ENCODE measurements around the gene UBE3B. TPM values are rescaled to one million over a fixed set of nuclear protein-coding genes. Genes with fewer than 3 reads are reported as not detected.
A peak's percentile ranks its signal among the peaks of the same experiment; 100 is the strongest.

UBE3B gene
- polyA plus RNA-seq, 1 donor (not counting 4 experiments of a cell fraction or from before 2014, with no cell fraction given) = 27.1 TPM

DNA sequence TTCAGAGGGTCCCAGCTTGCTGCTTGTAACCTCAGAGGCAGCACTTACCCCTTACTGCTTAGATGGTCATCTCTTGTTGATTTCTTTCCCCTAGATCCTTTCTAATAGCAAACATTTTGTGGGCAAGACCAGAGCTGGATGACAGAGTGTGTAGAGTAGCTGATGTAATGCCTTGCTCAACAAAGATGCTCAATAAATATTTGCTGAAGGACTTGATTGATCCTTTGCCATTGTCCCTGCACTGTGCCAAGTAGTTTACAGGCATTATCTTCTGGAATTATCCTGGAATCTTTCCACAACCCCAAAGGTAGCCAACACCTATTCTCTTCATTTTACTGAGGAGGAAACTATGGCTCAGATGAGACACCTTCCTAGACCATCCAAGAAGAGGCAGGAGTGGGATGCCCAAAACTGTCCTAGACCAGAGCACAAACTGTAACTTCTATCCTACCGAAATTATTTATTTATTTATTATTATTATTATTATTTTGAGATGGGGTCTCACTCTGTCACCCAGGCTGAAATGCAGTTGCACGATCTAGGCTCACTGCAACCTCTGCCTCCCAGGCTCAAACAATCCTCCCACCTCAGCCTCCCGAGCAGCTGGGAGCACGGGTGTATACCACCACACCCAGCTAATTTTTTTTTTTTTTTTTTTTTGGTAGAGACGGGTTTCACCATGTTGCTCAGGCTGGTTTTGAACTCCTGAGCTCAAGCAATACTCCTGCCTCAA is 94.5 kb downstream of the UBE3B start:
- H4K20me1 ChIP-seq (ENCODE audit: control insufficient read depth, extremely low read depth, insufficient read depth, low read length) = no peaks in the 10 kb centered on the region
- H2AFZ ChIP-seq (ENCODE audit: control insufficient read depth, low read length) = no peak overlapping the region
- peak overlapping the region in 1 of 3 experiments; percentile 71 for H3K4me3 ChIP-seq (ENCODE audit: control insufficient read depth in 2 of 3, extremely low read depth in 1 of 3, insufficient read depth in 2 of 3, low read depth in 1 of 3, low read length in 3 of 3)
- dilution Hi-C loops (cut with MboI; ENCODE audit: extremely low pct_ligation_motif_present, low sequenced_read_pairs) = no loop called here
- H3K4me2 ChIP-seq (ENCODE audit: control insufficient read depth, extremely low read depth, insufficient read depth, low read depth, low read length) = peak overlapping the region; percentile 87
- no peak overlapping the region for H3K9ac ChIP-seq (ENCODE audit: control insufficient read depth, extremely low read depth, insufficient read depth, low read length)
- FAIRE-seq (no peak), DNase-seq (ENCODE audit: low read depth, low spot score) (no peak)
- no peaks in the 10 kb centered on the region for H3K9me3 ChIP-seq (ENCODE audit: control insufficient read depth, low read depth, low read length)
- H3K79me2 ChIP-seq (ENCODE audit: control insufficient read depth, insufficient read depth, low read length) = peaks cover 21% of the 10 kb centered on the region
- no peaks in the 10 kb centered on the region for H3K27me3 ChIP-seq (ENCODE audit: control insufficient read depth, extremely low read depth, insufficient read depth, low read length)
- H3K27ac ChIP-seq (ENCODE audit: control insufficient read depth, insufficient read depth, low read length) = no peak overlapping the region
- H3K9me1 ChIP-seq (ENCODE audit: control insufficient read depth, extremely low read depth, insufficient read depth, low read length) = no peaks in the 10 kb centered on the region
- peaks cover 16 to 26% of the 10 kb centered on the region in 2 experiments for H3K36me3 ChIP-seq (ENCODE audit: control insufficient read depth in 2 of 2, extremely low read depth in 1 of 2, insufficient read depth in 2 of 2, low read length in 2 of 2)
- peaks cover 17% of the 10 kb centered on the region for H3K4me1 ChIP-seq (ENCODE audit: control insufficient read depth, extremely low read depth, insufficient read depth, low read length)
- TF ChIP-seq CTCF (optimal IDR thresholded peaks at IDR 0.05 in 1 of 3, IDR thresholded peaks at IDR 0.05 in 1 of 3, conservative IDR thresholded peaks at IDR 0.05 in 1 of 3; ENCODE audit: extremely low read depth in 1 of 3, insufficient read depth in 2 of 3, low read length in 3 of 3) (no peak), EZH2 (IDR thresholded peaks at IDR 0.05; ENCODE audit: low read length) (no peak)

DNA sequence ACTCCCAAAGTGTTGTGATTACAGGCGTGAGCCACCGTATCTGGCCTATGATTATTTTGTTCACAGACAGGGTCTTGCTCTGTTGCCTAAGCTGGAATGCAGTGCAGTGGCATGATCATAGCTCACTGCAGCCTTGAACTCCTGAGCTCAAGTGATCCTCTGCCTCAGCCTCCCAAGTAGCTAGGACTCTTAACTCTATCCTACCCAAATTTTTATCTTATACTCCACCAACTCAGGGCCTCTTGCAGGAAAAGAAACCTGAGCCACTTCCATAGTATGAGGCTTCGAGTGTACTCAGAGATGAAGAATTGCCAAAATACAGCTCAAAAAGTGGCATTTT is 95.0 kb downstream of the UBE3B start:
- Histone ChIP-seq H2AFZ (ENCODE audit: control insufficient read depth, low read length) (no peak overlapping the region), H3K9me1 (ENCODE audit: control insufficient read depth, extremely low read depth, insufficient read depth, low read length) (no peaks in the 10 kb centered on the region), H3K27me3 (ENCODE audit: control insufficient read depth, extremely low read depth, insufficient read depth, low read length) (no peaks in the 10 kb centered on the region), H3K9ac (ENCODE audit: control insufficient read depth, extremely low read depth, insufficient read depth, low read length) (peak overlapping the region; percentile 77), H3K9me3 (ENCODE audit: control insufficient read depth, low read depth, low read length) (no peaks in the 10 kb centered on the region), H3K36me3 (ENCODE audit: control insufficient read depth in 2 of 2, extremely low read depth in 1 of 2, insufficient read depth in 2 of 2, low read length in 2 of 2) (peaks cover 18 to 23% of the 10 kb centered on the region in 2 experiments), H3K4me3 (ENCODE audit: control insufficient read depth in 2 of 3, extremely low read depth in 1 of 3, insufficient read depth in 2 of 3, low read depth in 1 of 3, low read length in 3 of 3) (peak overlapping the region; percentile 55 to 71 (median 59)), H3K27ac (ENCODE audit: control insufficient read depth, insufficient read depth, low read length) (peak overlapping the region; percentile 52), H3K4me2 (ENCODE audit: control insufficient read depth, extremely low read depth, insufficient read depth, low read depth, low read length) (peak overlapping the region; percentile 87), H3K79me2 (ENCODE audit: control insufficient read depth, insufficient read depth, low read length) (peaks cover 21% of the 10 kb centered on the region), H3K4me1 (ENCODE audit: control insufficient read depth, extremely low read depth, insufficient read depth, low read length) (peaks cover 17% of the 10 kb centered on the region), H4K20me1 (ENCODE audit: control insufficient read depth, extremely low read depth, insufficient read depth, low read length) (no peaks in the 10 kb centered on the region)
- DNase-seq (ENCODE audit: low read depth, low spot score) (no peak), FAIRE-seq (no peak)
- TF ChIP-seq CTCF (optimal IDR thresholded peaks at IDR 0.05 in 1 of 3, IDR thresholded peaks at IDR 0.05 in 1 of 3, conservative IDR thresholded peaks at IDR 0.05 in 1 of 3; ENCODE audit: extremely low read depth in 1 of 3, insufficient read depth in 2 of 3, low read length in 3 of 3) (no peak), EZH2 (IDR thresholded peaks at IDR 0.05; ENCODE audit: low read length) (no peak)
- dilution Hi-C loops (cut with MboI; ENCODE audit: extremely low pct_ligation_motif_present, low sequenced_read_pairs) = no loop called here
